HG03575 (cell line): Measurements from ENCODE around the gene MYO16.

Experiments used
- ATAC-seq: cut with Tn5 transposase; IDR thresholded peaks from one replicate; pipeline ENCODE4 v1.9.1; 2021; ENCODE audit not compliant: unreplicated experiment, insufficient number of reproducible peaks, low FRiP score; ENCODE audit errors: extremely low read depth

Gene MYO16

DNA sequence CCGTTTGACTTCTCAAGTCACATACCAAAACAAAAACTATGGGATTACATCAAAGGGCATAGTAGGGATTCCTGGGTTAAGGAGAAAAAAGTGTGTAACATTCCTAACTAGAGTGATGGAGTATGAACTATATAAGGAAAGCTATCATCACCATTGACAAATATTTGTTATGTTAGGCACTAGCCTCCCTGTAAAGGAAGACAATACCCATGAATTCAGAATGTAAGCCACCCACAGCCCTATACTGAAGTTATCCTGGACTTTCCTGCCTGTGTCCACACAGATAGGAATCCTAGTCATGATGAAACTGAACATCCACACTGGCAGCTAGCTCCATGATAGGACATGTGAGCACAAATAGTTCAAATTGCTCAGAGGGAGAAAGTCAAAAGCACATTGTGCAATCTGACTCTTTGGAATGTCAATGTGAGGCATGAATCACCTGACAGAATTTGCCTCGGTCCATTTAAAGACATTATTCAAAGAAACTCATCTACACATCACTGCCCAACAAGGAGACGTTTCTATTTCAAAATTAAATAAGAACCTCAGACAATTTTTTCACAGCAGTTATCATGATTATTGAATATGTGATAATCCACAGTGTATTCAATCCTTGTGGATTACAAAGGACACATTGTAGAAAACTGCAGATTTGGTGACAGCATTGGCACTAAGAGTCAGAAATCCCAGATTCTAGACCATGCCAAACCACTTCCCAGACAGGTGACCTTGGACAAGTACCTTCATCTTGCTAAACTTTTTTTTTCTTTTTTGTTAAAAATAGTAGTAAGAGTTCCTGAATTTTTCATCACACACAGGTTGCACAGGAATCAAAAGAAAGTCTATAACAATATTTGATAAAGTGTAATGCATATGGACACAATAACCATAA is 627.7 kb downstream of the MYO16 start:
- ATAC-seq, result no peak
